K562 (cell line): ENCODE data around the gene SULT1A2. TPM values are rescaled to one million over a fixed set of nuclear protein-coding genes. Genes with fewer than 3 reads are reported as not detected.

Experiments used
- ATAC-seq: fragments of 200-7000 bp; cut with Tn5 transposase; 3 replicates; pipeline ENCODE4 v1.9.1; 2020; ENCODE audit warnings: moderate library complexity
- BruUV-seq: library from RNA; stranded (reverse); fragments of 400-500 nt; replicated peaks from 2 replicates; lab custom pipeline; 2021; lab: Mats Ljungman, UMichigan
- CTCF ChIA-PET: fragments of 300-600 bp; formaldehyde crosslinking; extraction: SDS; loops from one replicate; lab custom pipeline; 2021; ENCODE audit warnings: low intra/inter-chr PET ratio; lab: Yijun Ruan, JAX
- POLR2A ChIA-PET: fragments of 300-600, 350-650 bp; sonication (Branson Sonifier 250); formaldehyde crosslinking; extraction: SDS; loops from one replicate; lab custom pipeline; 2021; ENCODE audit warnings: antibody characterized with exemption, inconsistent platforms; lab: Yijun Ruan, JAX
- DNase-seq, 4 experiments: peaks; one replicate each; pipeline versions ENCODE4 v3.0.0 to v3.0.0-alpha.2; 2011 to 2018; ENCODE audit warnings: low spot score in 3 of 4, mixed read lengths in 3 of 4; ENCODE audit errors: extremely low read depth in 1 of 4
- FAIRE-seq: peaks from 2 replicates; lab custom pipeline; 2011; peaks lifted over from hg19 to GRCh38; lab: Jason Lieb, UNC
- H2AFZ ChIP-seq: 2 replicates; pipeline ENCODE4 v1.6.0; 2011; ENCODE audit warnings: low read depth, low read length, control low read depth, inconsistent platforms
- H3K27ac ChIP-seq: fragments of 200-600 bp; 3 replicates; pipeline ENCODE4 v1.8.0; 2011; ENCODE audit warnings: low read depth, mild to moderate bottlenecking, control low read depth, inconsistent platforms, low read length, moderate library complexity, mixed read lengths; ENCODE audit errors: extremely low read depth
- H3K27me3 ChIP-seq, 2 experiments: fragments of 300-600 bp in 1 of 2; 2 replicates in 1 of 2; 3 replicates in 1 of 2; pipeline versions ENCODE4 v1.6.0 to v1.8.0; 2011; ENCODE audit warnings: inconsistent platforms in 2 of 2, low read length in 2 of 2, mild to moderate bottlenecking in 1 of 2, mixed read lengths in 1 of 2, moderate library complexity in 1 of 2; ENCODE audit not compliant: control insufficient read depth in 2 of 2, insufficient read depth in 2 of 2
- H3K36me3 ChIP-seq: fragments of 300-600 bp; 3 replicates; pipeline ENCODE4 v1.8.0; 2011; ENCODE audit warnings: mild to moderate bottlenecking, low read length, inconsistent platforms; ENCODE audit not compliant: control insufficient read depth, insufficient read depth
- H3K4me1 ChIP-seq, 2 experiments: fragments of 200-600 bp in 1 of 2; replicated peaks in 1 of 2; 2 replicates in 1 of 2; 3 replicates in 1 of 2; pipeline versions ENCODE4 v1.5.1 to v1.8.0; 2011; ENCODE audit warnings: inconsistent platforms in 2 of 2, low read length in 2 of 2, mild to moderate bottlenecking in 1 of 2, mixed read lengths in 1 of 2, moderate library complexity in 1 of 2; ENCODE audit not compliant: control insufficient read depth in 2 of 2, insufficient read depth in 2 of 2
- H3K4me2 ChIP-seq: 2 replicates; pipeline ENCODE4 v1.6.1; 2011; ENCODE audit warnings: low read length, control low read depth, inconsistent platforms, mixed read lengths; ENCODE audit not compliant: insufficient read depth
- H3K4me3 ChIP-seq: fragments of 200-600 bp; sonication (generic), shearing (Covaris generic); 2 replicates; pipeline ENCODE4 v1.5.1; 2016; ENCODE audit warnings: control low read depth, inconsistent platforms
- H3K79me2 ChIP-seq: fragments of 200-600 bp; 3 replicates; pipeline ENCODE4 v1.8.0; 2011; ENCODE audit warnings: low read length, inconsistent platforms; ENCODE audit not compliant: control insufficient read depth, insufficient read depth
- H3K9ac ChIP-seq, 2 experiments: 2 replicates each; pipeline versions ENCODE4 v1.6.0 to v1.6.1; 2011; ENCODE audit warnings: low read depth in 2 of 2, low read length in 2 of 2, control low read depth in 1 of 2, inconsistent platforms in 1 of 2, mild to moderate bottlenecking in 1 of 2, mixed read lengths in 1 of 2; ENCODE audit not compliant: insufficient read depth in 1 of 2
- H3K9me1 ChIP-seq: one replicate; pipeline ENCODE4 v1.6.0; 2011; ENCODE audit warnings: inconsistent platforms, mild to moderate bottlenecking, low read length, moderate library complexity; ENCODE audit not compliant: control insufficient read depth, insufficient read depth
- H3K9me3 ChIP-seq: replicated peaks from 2 replicates; pipeline ENCODE4 v1.5.1; 2011; ENCODE audit warnings: low read depth, low read length, inconsistent platforms; ENCODE audit not compliant: control insufficient read depth, insufficient read depth
- H4K20me1 ChIP-seq: replicated peaks from 2 replicates; pipeline ENCODE4 v1.6.1; 2011; ENCODE audit warnings: low read length, inconsistent platforms, mixed read lengths; ENCODE audit not compliant: control insufficient read depth, insufficient read depth
- BRF1 ChIP-seq: IDR thresholded peaks from 3 replicates; pipeline ENCODE4 v1.6.1; 2011; ENCODE audit warnings: borderline replicate concordance, mild to moderate bottlenecking; ENCODE audit not compliant: insufficient read length; ENCODE audit errors: extremely low read depth
- COPS2 ChIP-seq: fragments of 450-650 bp; conservative IDR thresholded peaks from 2 replicates; pipeline ENCODE4 v1.6.1; 2016; ENCODE audit warnings: mild to moderate bottlenecking, moderate library complexity
- FIP1L1 ChIP-seq: fragments of 200-400 bp; formaldehyde crosslinking; IDR thresholded peaks from 2 replicates; pipeline ENCODE4 v1.6.1; 2018; ENCODE audit warnings: mild to moderate bottlenecking, low read depth, low read length; ENCODE audit not compliant: poor library complexity, severe bottlenecking
- GTF2B ChIP-seq: IDR thresholded peaks from 2 replicates; pipeline ENCODE4 v1.6.1; 2011; ENCODE audit not compliant: insufficient read length; ENCODE audit errors: extremely low read depth
- KDM1A ChIP-seq, 2 experiments: fragments of 450-650 bp; IDR thresholded peaks; 2 replicates each; pipeline ENCODE4 v1.6.1; 2016; ENCODE audit warnings: mild to moderate bottlenecking in 2 of 2
- NCOR1 ChIP-seq: fragments of 450-650 bp; IDR thresholded peaks from 2 replicates; pipeline ENCODE4 v1.6.1; 2016; ENCODE audit warnings: mild to moderate bottlenecking, moderate library complexity
- PHF20 ChIP-seq: fragments of 450-650 bp; IDR thresholded peaks from 2 replicates; pipeline ENCODE4 v1.6.1; 2018; ENCODE audit not compliant: partially characterized antibody
- PRMT5 ChIP-seq: sonication (generic); formaldehyde crosslinking; IDR thresholded peaks from 2 replicates; pipeline ENCODE4 v1.5.0; 2020; ENCODE audit warnings: missing genetic modification reagents
- SIRT6 ChIP-seq: IDR thresholded peaks from one replicate; pipeline ENCODE4 v1.6.1; 2012; ENCODE audit warnings: low read depth, mild to moderate bottlenecking, control low read depth, inconsistent platforms, low read length, moderate library complexity
- TCF7L2 ChIP-seq: fragments of 150-350 bp; IDR thresholded peaks from 2 replicates; pipeline ENCODE4 v1.6.1; 2016; ENCODE audit warnings: low read depth, mild to moderate bottlenecking, low read length, moderate library complexity
- TSC22D4 ChIP-seq: fragments of 450-650 bp; IDR thresholded peaks from 2 replicates; pipeline ENCODE4 v1.6.1; 2016; ENCODE audit warnings: missing genetic modification characterization, missing biosample characterization, control low read depth
- ZFP1 ChIP-seq: fragments of 450-650 bp; formaldehyde crosslinking; IDR thresholded peaks from 2 replicates; pipeline ENCODE4 v1.4.0; 2020; ENCODE audit warnings: mild to moderate bottlenecking, mixed read lengths
- ZNF354B ChIP-seq: fragments of 250-450 bp; sonication (Bioruptor Pico); IDR thresholded peaks from 2 replicates; pipeline ENCODE4 v1.4.0; 2020
- ZNF41 ChIP-seq: fragments of 250-450 bp; sonication (Bioruptor Pico); conservative IDR thresholded peaks from 2 replicates; pipeline ENCODE4 v1.4.0; 2020; ENCODE audit warnings: mild to moderate bottlenecking
- ZNF551 ChIP-seq: fragments of 250-450 bp; sonication (Bioruptor Pico); IDR thresholded peaks from 2 replicates; pipeline ENCODE4 v1.5.0; 2021; ENCODE audit warnings: mild to moderate bottlenecking, moderate library complexity
- WGBS: fragments of 100-300 bp; shearing (Covaris generic); methylation state at CpG from one replicate; pipeline ENCODE4 v1.1.6; 2016; ENCODE audit warnings: low coverage, mixed read lengths; ENCODE audit not compliant: insufficient coverage; ENCODE audit errors: missing lambda C conversion rate; 5-methylcytosine and 5-hydroxymethylcytosine counted together
- in situ Hi-C: fragments of 300-500 bp; cut with MboI; formaldehyde crosslinking; loops from 4 replicates; pipeline ENCODE4 v1.15.0; 2018; ENCODE audit warnings: inconsistent platforms, mixed read lengths
- intact Hi-C: fragments of 100-400 bp; cut with micrococcal nuclease; formaldehyde crosslinking; loops from 2 replicates; pipeline ENCODE4 v1.14.2; 2022
- polyA plus RNA-seq, 8 experiments: library from polyadenylated mRNA; depleted of rRNA in 4 of 8; stranded (reverse) in 5 of 8; unstranded in 3 of 8; fragments of >200 nt; fragmentation: Nextera tagmentation in 2 of 8; fragmentation: Illumina TruSeq in 1 of 8; extraction: Ambion mirVana in 2 of 8; extraction: Trizol in 1 of 8; gene quantifications; 2 replicates each; pipeline versions ENCODE4 v1.2.1 to v1.2.3, GENCODE V29; 2011 to 2014; ENCODE audit warnings: inconsistent platforms in 1 of 8, missing spikeins in 1 of 8
- total RNA-seq, 7 experiments: library from RNA; depleted of rRNA in 6 of 7; stranded (reverse); fragments of >200 nt in 6 of 7; fragmentation: Illumina TruSeq in 2 of 7; extraction: Trizol in 2 of 7; gene quantifications; 2 replicates each; pipeline versions ENCODE4 v1.2.1 to v1.2.3, GENCODE V29; 2011 to 2021; ENCODE audit warnings: low replicate concordance in 1 of 7
- TF ChIP-seq, protein P1 (sequence below), 2 experiments: fragments of 450-650 bp; IDR thresholded peaks; 2 replicates each; pipeline ENCODE4 v1.6.1; 2018; ENCODE audit warnings: mild to moderate bottlenecking in 2 of 2, low read depth in 1 of 2; ENCODE audit not compliant: partially characterized antibody in 2 of 2
- TF ChIP-seq, protein P2 (sequence below): fragments of 450-650 bp; formaldehyde crosslinking; IDR thresholded peaks from 2 replicates; pipeline ENCODE4 v1.4.0; 2020; ENCODE audit warnings: mild to moderate bottlenecking

Gene SULT1A2
- total and polyA plus RNA-seq, 9 of the 15 experiments (the other 6 are each of a cell fraction or from before 2014, with no cell fraction given), result 0.73 to 3.2 (median 1.7) TPM

- TF ChIP-seq, protein P1, sequence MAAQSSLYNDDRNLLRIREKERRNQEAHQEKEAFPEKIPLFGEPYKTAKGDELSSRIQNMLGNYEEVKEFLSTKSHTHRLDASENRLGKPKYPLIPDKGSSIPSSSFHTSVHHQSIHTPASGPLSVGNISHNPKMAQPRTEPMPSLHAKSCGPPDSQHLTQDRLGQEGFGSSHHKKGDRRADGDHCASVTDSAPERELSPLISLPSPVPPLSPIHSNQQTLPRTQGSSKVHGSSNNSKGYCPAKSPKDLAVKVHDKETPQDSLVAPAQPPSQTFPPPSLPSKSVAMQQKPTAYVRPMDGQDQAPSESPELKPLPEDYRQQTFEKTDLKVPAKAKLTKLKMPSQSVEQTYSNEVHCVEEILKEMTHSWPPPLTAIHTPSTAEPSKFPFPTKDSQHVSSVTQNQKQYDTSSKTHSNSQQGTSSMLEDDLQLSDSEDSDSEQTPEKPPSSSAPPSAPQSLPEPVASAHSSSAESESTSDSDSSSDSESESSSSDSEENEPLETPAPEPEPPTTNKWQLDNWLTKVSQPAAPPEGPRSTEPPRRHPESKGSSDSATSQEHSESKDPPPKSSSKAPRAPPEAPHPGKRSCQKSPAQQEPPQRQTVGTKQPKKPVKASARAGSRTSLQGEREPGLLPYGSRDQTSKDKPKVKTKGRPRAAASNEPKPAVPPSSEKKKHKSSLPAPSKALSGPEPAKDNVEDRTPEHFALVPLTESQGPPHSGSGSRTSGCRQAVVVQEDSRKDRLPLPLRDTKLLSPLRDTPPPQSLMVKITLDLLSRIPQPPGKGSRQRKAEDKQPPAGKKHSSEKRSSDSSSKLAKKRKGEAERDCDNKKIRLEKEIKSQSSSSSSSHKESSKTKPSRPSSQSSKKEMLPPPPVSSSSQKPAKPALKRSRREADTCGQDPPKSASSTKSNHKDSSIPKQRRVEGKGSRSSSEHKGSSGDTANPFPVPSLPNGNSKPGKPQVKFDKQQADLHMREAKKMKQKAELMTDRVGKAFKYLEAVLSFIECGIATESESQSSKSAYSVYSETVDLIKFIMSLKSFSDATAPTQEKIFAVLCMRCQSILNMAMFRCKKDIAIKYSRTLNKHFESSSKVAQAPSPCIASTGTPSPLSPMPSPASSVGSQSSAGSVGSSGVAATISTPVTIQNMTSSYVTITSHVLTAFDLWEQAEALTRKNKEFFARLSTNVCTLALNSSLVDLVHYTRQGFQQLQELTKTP (IDR thresholded peaks at IDR 0.05; ENCODE audit: low read depth in 1 of 2, partially characterized antibody in 2 of 2), result no peak
- no peak for TF ChIP-seq TSC22D4 (tag)
- TF ChIP-seq, all 486 proteins: peak for 0
Measured at GRCh38 chr16:28558456-28558855, 38.4 kb downstream of the SULT1A2 start (continued).

GRCh38 chr16:28556914-28557320 lies 39.9 kb downstream of the SULT1A2 start:
- intact Hi-C loops, result no loop called here
- TF ChIP-seq SIRT6 (no peak), PRMT5 (CRISPR knock-in tag) (no peak), KDM1A (IDR thresholded peaks at IDR 0.05) (no peak), GTF2B (no peak), COPS2 (no peak), ZNF41 (CRISPR knock-in tag) (no peak), ZNF551 (CRISPR knock-in tag) (no peak), FIP1L1 (no peak), ZNF354B (CRISPR knock-in tag) (no peak), ZFP1 (CRISPR knock-in tag) (no peak), BRF1 (no peak), PHF20 (no peak), TCF7L2 (no peak), NCOR1 (no peak)
- TF ChIP-seq, protein P2, sequence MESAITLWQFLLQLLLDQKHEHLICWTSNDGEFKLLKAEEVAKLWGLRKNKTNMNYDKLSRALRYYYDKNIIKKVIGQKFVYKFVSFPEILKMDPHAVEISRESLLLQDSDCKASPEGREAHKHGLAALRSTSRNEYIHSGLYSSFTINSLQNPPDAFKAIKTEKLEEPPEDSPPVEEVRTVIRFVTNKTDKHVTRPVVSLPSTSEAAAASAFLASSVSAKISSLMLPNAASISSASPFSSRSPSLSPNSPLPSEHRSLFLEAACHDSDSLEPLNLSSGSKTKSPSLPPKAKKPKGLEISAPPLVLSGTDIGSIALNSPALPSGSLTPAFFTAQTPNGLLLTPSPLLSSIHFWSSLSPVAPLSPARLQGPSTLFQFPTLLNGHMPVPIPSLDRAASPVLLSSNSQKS (CRISPR knock-in tag), result no peak

More at GRCh38 chr16:28556914-28557320, 39.9 kb downstream of the SULT1A2 start:
- ChIA-PET POLR2A (interaction anchor here (0.6 to 1.5 kb wide), 2 partner anchors 13 to 238 kb away, joined by 3 to 4 read pairs; no protein-coding TSS in a partner anchor), CTCF (no interaction called here)
- Histone ChIP-seq H3K27ac (no peak overlapping the region), H3K4me2 (no peak overlapping the region), H2AFZ (no peak overlapping the region), H3K36me3 (peaks cover 28% of the 10 kb centered on the region; the same call in 1 of the 3 replicates), H3K4me3 (no peak overlapping the region), H3K9me3 (no peaks in the 10 kb centered on the region), H3K9ac (no peak overlapping the region; a peak in 1 of 4 replicates), H3K27me3 (no peaks in the 10 kb centered on the region), H4K20me1 (no peaks in the 10 kb centered on the region), H3K4me1 (peaks cover 3 to 12% of the 10 kb centered on the region in 2 experiments; a peak in 4 of 5 replicates), H3K79me2 (peaks cover 9% of the 10 kb centered on the region), H3K9me1 (no peaks in the 10 kb centered on the region)
- WGBS, result 83% methylated on average over 2 of the region's 2 CpGs
- no peak for DNase-seq
- ATAC-seq, result no peak
- in situ Hi-C loops, result no loop called here
- FAIRE-seq, result no peak
- BruUV-seq, result no TSS peak
